Measurements from ENCODE around the gene PTK7. TPM values are rescaled to one million over a fixed set of nuclear protein-coding genes. Genes with fewer than 3 reads are reported as not detected.
A peak's percentile ranks its signal among the peaks of the same experiment; 100 is the strongest.

Gene PTK7
- total and polyA plus RNA-seq, 2 experiments from 2014 or later: 46.1 to 147 TPM

DNA sequence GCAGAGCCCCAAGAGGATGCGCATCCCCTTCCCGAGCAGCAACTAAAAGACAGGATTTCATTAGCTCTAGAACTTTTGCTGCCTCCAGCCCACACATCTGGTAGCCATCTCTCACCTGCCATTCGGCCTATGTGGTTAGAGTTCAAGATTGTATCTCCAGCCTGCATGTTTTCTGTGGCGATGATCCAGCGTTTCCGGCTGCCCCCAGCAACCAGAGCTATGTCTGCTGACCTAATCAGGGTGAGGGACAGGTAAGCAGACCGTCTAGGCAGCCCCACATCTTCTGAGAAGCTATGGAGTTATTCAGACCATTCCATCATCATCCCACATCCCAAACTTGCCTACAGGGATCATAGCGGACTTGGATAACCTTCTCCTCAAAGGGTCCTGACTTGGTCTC lies 20.1 kb upstream of the PTK7 start:
- no peaks in the 10 kb centered on the region; the same call in 1 of the 3 replicates for H3K9me3 Mint-ChIP-seq
- H3K9me2 ChIP-seq (ENCODE audit: insufficient read depth): no peaks in the 10 kb centered on the region
- peak overlapping the region; percentile 31; the same call in 1 of the 3 replicates for H3K4me3 Mint-ChIP-seq
- no peak for DNase-seq (ENCODE audit: low spot score)
- TF ChIP-seq ETS1 (IDR thresholded peaks at IDR 0.05) (no peak), JUNB (IDR thresholded peaks at IDR 0.05; ENCODE audit: unreplicated experiment) (no peak), ZNF331 (CRISPR knock-in tag; IDR thresholded peaks at IDR 0.05; ENCODE audit: low read depth) (no peak), CREB1 (CRISPR knock-in tag; IDR thresholded peaks at IDR 0.05; ENCODE audit: low read depth) (no peak), EZH2 (IDR thresholded peaks at IDR 0.05; ENCODE audit: low read depth, unreplicated experiment) (no peak), EZH2phosphoT487 (IDR thresholded peaks at IDR 0.05; ENCODE audit: unreplicated experiment) (no peak), STAT1 (IDR thresholded peaks at IDR 0.05; ENCODE audit: unreplicated experiment) (no peak), POLR2AphosphoS5 (IDR thresholded peaks at IDR 0.05; ENCODE audit: low read depth) (no peak), NANOG (IDR thresholded peaks at IDR 0.05; ENCODE audit: borderline replicate concordance) (no peak), ZNF114 (CRISPR knock-in tag; IDR thresholded peaks at IDR 0.05) (no peak)
- TF ChIP-seq, protein P1, sequence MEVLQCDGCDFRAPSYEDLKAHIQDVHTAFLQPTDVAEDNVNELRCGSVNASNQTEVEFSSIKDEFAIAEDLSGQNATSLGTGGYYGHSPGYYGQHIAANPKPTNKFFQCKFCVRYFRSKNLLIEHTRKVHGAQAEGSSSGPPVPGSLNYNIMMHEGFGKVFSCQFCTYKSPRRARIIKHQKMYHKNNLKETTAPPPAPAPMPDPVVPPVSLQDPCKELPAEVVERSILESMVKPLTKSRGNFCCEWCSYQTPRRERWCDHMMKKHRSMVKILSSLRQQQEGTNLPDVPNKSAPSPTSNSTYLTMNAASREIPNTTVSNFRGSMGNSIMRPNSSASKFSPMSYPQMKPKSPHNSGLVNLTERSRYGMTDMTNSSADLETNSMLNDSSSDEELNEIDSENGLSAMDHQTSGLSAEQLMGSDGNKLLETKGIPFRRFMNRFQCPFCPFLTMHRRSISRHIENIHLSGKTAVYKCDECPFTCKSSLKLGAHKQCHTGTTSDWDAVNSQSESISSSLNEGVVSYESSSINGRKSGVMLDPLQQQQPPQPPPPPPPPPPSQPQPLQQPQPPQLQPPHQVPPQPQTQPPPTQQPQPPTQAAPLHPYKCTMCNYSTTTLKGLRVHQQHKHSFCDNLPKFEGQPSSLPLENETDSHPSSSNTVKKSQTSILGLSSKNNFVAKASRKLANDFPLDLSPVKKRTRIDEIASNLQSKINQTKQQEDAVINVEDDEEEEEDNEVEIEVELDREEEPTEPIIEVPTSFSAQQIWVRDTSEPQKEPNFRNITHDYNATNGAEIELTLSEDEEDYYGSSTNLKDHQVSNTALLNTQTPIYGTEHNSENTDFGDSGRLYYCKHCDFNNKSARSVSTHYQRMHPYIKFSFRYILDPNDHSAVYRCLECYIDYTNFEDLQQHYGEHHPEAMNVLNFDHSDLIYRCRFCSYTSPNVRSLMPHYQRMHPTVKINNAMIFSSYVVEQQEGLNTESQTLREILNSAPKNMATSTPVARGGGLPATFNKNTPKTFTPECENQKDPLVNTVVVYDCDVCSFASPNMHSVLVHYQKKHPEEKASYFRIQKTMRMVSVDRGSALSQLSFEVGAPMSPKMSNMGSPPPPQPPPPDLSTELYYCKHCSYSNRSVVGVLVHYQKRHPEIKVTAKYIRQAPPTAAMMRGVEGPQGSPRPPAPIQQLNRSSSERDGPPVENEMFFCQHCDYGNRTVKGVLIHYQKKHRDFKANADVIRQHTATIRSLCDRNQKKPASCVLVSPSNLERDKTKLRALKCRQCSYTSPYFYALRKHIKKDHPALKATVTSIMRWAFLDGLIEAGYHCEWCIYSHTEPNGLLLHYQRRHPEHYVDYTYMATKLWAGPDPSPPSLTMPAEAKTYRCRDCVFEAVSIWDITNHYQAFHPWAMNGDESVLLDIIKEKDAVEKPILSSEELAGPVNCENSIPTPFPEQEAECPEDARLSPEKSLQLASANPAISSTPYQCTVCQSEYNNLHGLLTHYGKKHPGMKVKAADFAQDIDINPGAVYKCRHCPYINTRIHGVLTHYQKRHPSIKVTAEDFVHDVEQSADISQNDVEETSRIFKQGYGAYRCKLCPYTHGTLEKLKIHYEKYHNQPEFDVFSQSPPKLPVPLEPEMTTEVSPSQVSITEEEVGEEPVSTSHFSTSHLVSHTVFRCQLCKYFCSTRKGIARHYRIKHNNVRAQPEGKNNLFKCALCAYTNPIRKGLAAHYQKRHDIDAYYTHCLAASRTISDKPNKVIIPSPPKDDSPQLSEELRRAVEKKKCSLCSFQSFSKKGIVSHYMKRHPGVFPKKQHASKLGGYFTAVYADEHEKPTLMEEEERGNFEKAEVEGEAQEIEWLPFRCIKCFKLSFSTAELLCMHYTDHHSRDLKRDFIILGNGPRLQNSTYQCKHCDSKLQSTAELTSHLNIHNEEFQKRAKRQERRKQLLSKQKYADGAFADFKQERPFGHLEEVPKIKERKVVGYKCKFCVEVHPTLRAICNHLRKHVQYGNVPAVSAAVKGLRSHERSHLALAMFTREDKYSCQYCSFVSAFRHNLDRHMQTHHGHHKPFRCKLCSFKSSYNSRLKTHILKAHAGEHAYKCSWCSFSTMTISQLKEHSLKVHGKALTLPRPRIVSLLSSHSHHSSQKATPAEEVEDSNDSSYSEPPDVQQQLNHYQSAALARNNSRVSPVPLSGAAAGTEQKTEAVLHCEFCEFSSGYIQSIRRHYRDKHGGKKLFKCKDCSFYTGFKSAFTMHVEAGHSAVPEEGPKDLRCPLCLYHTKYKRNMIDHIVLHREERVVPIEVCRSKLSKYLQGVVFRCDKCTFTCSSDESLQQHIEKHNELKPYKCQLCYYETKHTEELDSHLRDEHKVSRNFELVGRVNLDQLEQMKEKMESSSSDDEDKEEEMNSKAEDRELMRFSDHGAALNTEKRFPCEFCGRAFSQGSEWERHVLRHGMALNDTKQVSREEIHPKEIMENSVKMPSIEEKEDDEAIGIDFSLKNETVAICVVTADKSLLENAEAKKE (CRISPR knock-in tag; IDR thresholded peaks at IDR 0.05): no peak
- TF ChIP-seq, protein P2, sequence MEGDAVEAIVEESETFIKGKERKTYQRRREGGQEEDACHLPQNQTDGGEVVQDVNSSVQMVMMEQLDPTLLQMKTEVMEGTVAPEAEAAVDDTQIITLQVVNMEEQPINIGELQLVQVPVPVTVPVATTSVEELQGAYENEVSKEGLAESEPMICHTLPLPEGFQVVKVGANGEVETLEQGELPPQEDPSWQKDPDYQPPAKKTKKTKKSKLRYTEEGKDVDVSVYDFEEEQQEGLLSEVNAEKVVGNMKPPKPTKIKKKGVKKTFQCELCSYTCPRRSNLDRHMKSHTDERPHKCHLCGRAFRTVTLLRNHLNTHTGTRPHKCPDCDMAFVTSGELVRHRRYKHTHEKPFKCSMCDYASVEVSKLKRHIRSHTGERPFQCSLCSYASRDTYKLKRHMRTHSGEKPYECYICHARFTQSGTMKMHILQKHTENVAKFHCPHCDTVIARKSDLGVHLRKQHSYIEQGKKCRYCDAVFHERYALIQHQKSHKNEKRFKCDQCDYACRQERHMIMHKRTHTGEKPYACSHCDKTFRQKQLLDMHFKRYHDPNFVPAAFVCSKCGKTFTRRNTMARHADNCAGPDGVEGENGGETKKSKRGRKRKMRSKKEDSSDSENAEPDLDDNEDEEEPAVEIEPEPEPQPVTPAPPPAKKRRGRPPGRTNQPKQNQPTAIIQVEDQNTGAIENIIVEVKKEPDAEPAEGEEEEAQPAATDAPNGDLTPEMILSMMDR (conservative IDR thresholded peaks at IDR 0.05; ENCODE audit: low read depth in 2 of 2): no peak
- TF ChIP-seq, protein P3, sequence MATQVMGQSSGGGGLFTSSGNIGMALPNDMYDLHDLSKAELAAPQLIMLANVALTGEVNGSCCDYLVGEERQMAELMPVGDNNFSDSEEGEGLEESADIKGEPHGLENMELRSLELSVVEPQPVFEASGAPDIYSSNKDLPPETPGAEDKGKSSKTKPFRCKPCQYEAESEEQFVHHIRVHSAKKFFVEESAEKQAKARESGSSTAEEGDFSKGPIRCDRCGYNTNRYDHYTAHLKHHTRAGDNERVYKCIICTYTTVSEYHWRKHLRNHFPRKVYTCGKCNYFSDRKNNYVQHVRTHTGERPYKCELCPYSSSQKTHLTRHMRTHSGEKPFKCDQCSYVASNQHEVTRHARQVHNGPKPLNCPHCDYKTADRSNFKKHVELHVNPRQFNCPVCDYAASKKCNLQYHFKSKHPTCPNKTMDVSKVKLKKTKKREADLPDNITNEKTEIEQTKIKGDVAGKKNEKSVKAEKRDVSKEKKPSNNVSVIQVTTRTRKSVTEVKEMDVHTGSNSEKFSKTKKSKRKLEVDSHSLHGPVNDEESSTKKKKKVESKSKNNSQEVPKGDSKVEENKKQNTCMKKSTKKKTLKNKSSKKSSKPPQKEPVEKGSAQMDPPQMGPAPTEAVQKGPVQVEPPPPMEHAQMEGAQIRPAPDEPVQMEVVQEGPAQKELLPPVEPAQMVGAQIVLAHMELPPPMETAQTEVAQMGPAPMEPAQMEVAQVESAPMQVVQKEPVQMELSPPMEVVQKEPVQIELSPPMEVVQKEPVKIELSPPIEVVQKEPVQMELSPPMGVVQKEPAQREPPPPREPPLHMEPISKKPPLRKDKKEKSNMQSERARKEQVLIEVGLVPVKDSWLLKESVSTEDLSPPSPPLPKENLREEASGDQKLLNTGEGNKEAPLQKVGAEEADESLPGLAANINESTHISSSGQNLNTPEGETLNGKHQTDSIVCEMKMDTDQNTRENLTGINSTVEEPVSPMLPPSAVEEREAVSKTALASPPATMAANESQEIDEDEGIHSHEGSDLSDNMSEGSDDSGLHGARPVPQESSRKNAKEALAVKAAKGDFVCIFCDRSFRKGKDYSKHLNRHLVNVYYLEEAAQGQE (IDR thresholded peaks at IDR 0.05; ENCODE audit: unreplicated experiment): no peak
- peak overlapping the region; percentile 72; the same call in 1 of the 2 replicates for H3K27ac Mint-ChIP-seq
- no peaks in the 10 kb centered on the region for H3K27me3 ChIP-seq (ENCODE audit: insufficient read depth)
- peaks cover 22% of the 10 kb centered on the region for H3F3A ChIP-seq (replicated peaks; ENCODE audit: low read depth)
- no peaks in the 10 kb centered on the region for H4K20me1 ChIP-seq (replicated peaks; ENCODE audit: insufficient read depth)
- H3K27ac ChIP-seq (ENCODE audit: low read depth): peak overlapping the region; percentile 42; the same call in 1 of the 2 replicates
- peaks cover 17% of the 10 kb centered on the region for H3K4me1 ChIP-seq (ENCODE audit: insufficient read depth)
- peaks cover 28% of the 10 kb centered on the region for H3K79me2 ChIP-seq (replicated peaks; ENCODE audit: insufficient read depth)
- H3K36me3 Mint-ChIP-seq (ENCODE audit: low read depth): peaks cover 24% of the 10 kb centered on the region
- peaks cover 5% of the 10 kb centered on the region; the same call in 1 of the 2 replicates for H3K36me3 ChIP-seq (ENCODE audit: insufficient read depth)
- no peak for ATAC-seq
- no peak overlapping the region for H3K4me3 ChIP-seq
- peaks cover 50% of the 10 kb centered on the region for H3K4me1 Mint-ChIP-seq
- no peak overlapping the region for H3K4me2 ChIP-seq
- H2AFZ ChIP-seq: no peak overlapping the region
- peaks cover 18% of the 10 kb centered on the region for H3K27me3 Mint-ChIP-seq (ENCODE audit: insufficient read depth, low read depth, poor library complexity)

Measured in GM23338 (cell line).